ENCODE results near the gene TNFRSF14. TPM values are rescaled to one million over a fixed set of nuclear protein-coding genes. Genes with fewer than 3 reads are reported as not detected.
"Not testable (repeated sequence)": the region's sequence is repeated elsewhere in the genome, so short reads cannot be mapped to it uniquely, and the experiment has no call there.

The TNFRSF14 gene
- total RNA-seq, 1 donor from 2014 or later, result 141 TPM

- Histone ChIP-seq H3K27me3 (no peaks in the 10 kb centered on the region), H3K9me3 (peaks cover 3 to 8% of the 10 kb centered on the region in 2 donors), H3K36me3 (no peaks in the 10 kb centered on the region), H3K4me3 (no peak overlapping the region), H3K27ac (no peak overlapping the region), H3K4me1 (no peaks in the 10 kb centered on the region)
- DNase-seq (ENCODE audit: low spot score in 2 of 2), result no peak
- intact Hi-C loops (cut with DNase I), result no loop called here
- TF ChIP-seq, protein P1, sequence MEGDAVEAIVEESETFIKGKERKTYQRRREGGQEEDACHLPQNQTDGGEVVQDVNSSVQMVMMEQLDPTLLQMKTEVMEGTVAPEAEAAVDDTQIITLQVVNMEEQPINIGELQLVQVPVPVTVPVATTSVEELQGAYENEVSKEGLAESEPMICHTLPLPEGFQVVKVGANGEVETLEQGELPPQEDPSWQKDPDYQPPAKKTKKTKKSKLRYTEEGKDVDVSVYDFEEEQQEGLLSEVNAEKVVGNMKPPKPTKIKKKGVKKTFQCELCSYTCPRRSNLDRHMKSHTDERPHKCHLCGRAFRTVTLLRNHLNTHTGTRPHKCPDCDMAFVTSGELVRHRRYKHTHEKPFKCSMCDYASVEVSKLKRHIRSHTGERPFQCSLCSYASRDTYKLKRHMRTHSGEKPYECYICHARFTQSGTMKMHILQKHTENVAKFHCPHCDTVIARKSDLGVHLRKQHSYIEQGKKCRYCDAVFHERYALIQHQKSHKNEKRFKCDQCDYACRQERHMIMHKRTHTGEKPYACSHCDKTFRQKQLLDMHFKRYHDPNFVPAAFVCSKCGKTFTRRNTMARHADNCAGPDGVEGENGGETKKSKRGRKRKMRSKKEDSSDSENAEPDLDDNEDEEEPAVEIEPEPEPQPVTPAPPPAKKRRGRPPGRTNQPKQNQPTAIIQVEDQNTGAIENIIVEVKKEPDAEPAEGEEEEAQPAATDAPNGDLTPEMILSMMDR (IDR thresholded peaks at IDR 0.05), result no peak
Measured at GRCh38 chr1:2569060-2569459, 12.9 kb downstream of the TNFRSF14 start.

GRCh38 chr1:2569703-2570102 lies 13.5 kb downstream of the TNFRSF14 start:
- H3K27me3 ChIP-seq; H3K36me3 ChIP-seq; H3K9me3 ChIP-seq; H3K4me1 ChIP-seq; H3K4me3 ChIP-seq; DNase-seq (ENCODE audit: low spot score in 2 of 2); intact Hi-C loops (cut with DNase I); H3K27ac ChIP-seq: not testable (repeated sequence)

GRCh38 chr1:2570332-2570731 lies 14.2 kb downstream of the TNFRSF14 start:
- no peaks in the 10 kb centered on the region for H3K36me3 ChIP-seq
- no peaks in the 10 kb centered on the region for H3K27me3 ChIP-seq
- TF ChIP-seq, protein P1 (IDR thresholded peaks at IDR 0.05), result no peak
- peak in 1 of 2 donors; percentile 59 for DNase-seq (ENCODE audit: low spot score in 2 of 2)
- intact Hi-C loops (cut with DNase I), result no loop called here
- no peak overlapping the region for H3K4me3 ChIP-seq
- peaks cover 3 to 8% of the 10 kb centered on the region in 2 donors for H3K9me3 ChIP-seq
- no peaks in the 10 kb centered on the region for H3K4me1 ChIP-seq
- no peak overlapping the region for H3K27ac ChIP-seq

GRCh38 chr1:2571348-2571747 lies 15.2 kb downstream of the TNFRSF14 start:
- no peaks in the 10 kb centered on the region for H3K4me1 ChIP-seq
- H3K27me3 ChIP-seq, result no peaks in the 10 kb centered on the region

DNA sequence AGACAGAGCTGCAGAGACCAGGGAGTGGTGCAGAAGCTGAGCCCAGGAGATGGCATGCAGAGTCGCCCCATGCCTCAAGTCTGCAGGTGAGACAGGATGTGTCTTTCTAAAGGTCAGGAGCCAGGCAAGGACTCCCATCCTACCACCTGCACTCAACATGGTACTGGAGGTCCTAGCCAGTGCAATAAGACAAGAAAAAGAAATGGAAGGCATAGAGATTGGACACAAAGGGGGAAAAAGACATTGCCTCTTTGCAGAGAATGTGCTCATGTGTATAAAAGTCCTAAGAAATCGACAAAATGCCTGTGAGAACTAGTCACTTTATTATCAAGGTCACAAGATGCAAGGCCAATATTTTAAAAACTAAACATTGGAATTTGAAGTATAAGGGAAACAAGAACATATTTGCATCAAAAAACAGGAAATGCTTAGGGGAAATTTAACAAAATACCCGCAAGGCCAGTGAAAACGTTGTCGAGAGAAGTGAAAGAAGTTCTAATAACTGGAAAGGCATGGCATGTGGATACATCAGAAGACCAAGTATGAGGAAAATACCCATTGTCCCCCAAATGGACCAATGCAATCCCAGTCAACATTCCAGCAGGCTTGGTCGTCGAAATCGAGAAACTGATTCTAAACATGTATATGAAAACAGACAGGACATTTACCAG lies 17.2 kb downstream of the TNFRSF14 start:
- H3K27me3 ChIP-seq, result no peaks in the 10 kb centered on the region
- H3K27ac ChIP-seq, result no peak overlapping the region
- no peak for DNase-seq (ENCODE audit: low spot score in 2 of 2)
- intact Hi-C loops (cut with DNase I), result no loop called here
- TF ChIP-seq, protein P1 (IDR thresholded peaks at IDR 0.05), result no peak
- no peak overlapping the region for H3K4me3 ChIP-seq
- H3K4me1 ChIP-seq, result no peaks in the 10 kb centered on the region
- no peaks in the 10 kb centered on the region for H3K36me3 ChIP-seq
- H3K9me3 ChIP-seq, result peaks cover 3 to 8% of the 10 kb centered on the region in 2 donors

More at GRCh38 chr1:2571348-2571747, 15.2 kb downstream of the TNFRSF14 start:
- intact Hi-C loops (cut with DNase I), result no loop called here
- Histone ChIP-seq H3K36me3 (no peaks in the 10 kb centered on the region), H3K4me3 (no peak overlapping the region), H3K27ac (no peak overlapping the region), H3K9me3 (peaks cover 3 to 8% of the 10 kb centered on the region in 2 donors)
- TF ChIP-seq, protein P1 (IDR thresholded peaks at IDR 0.05), result no peak
- no peak for DNase-seq (ENCODE audit: low spot score in 2 of 2)

DNA sequence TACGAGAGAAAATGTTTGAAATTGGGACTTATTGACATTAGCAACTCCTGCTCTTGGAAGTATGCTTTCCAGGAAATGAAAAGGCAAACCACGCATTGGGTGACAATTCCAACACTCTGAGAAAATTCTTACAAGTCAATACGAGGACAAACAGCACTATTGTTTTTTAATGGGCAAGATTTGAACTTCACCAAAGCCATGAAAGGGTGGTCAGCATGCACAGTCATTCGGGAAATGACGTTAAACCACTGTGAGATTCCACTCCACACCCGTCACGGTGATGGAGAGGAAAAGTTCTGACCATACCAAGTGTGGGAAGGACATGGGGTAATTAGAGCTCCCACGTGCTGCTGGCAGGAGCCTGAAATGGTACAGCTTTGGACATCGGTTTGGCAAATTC lies 18.2 kb downstream of the TNFRSF14 start:
- no peak for DNase-seq (ENCODE audit: low spot score in 2 of 2)
- H3K36me3 ChIP-seq, result no peaks in the 10 kb centered on the region
- TF ChIP-seq, protein P1 (IDR thresholded peaks at IDR 0.05), result no peak
- intact Hi-C loops (cut with DNase I), result no loop called here
- no peaks in the 10 kb centered on the region for H3K27me3 ChIP-seq
- H3K4me3 ChIP-seq, result no peak overlapping the region
- H3K4me1 ChIP-seq, result no peaks in the 10 kb centered on the region
- H3K27ac ChIP-seq, result no peak overlapping the region
- H3K9me3 ChIP-seq, result peaks cover 3 to 8% of the 10 kb centered on the region in 2 donors

Measured in ascending aorta (tissue), 2 donors.